Adrenal gland (tissue), 5 donors: ENCODE measurements around the gene CRISP3.

ENCODE experiments used
- POLR2A ChIP-seq, 2 donors: fragments of 450-650 bp; IDR thresholded peaks; one replicate each; pipeline ENCODE4 v1.6.1; 2017; ENCODE audit warnings: antibody characterized with exemption in 2 of 2, mild to moderate bottlenecking in 2 of 2, moderate library complexity in 1 of 2
- TF ChIP-seq, protein P1 (sequence below), 6 experiments: fragments of 450-650 bp in 4 of 6; fragments of 200-600 bp in 2 of 6; sonication (generic) in 1 of 6; IDR thresholded peaks; 1 replicate in 5 of 6; 2 replicates in 1 of 6; pipeline versions ENCODE4 v1.5.1 to v1.8.0; 2016 to 2021; ENCODE audit warnings: antibody characterized with exemption in 6 of 6, mild to moderate bottlenecking in 2 of 6, moderate library complexity in 1 of 6
- donor health status: DM: no; HTN: no; CAD: no.

DNA sequence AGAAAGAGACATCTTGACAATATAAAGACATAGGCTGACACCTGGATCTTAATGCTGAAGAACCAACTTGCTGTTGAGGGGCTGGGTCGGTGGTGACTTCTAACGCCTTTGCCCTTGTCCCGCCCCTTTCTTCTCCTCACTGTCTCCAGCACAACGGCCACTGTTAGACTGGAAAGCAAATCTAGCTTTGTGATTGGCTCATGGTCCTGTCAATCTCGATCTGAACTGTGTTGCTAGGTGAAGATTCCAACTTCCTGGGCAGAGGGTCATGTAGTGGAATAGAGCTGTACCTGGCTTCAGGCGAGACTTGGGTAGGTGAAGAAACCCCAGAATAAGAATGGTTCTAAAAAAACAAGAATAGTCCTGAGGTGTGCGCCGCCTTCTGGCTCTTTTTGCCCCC lies 43.0 kb upstream of the CRISP3 start, which contains the start of gene PGK2:
- TF ChIP-seq, protein P1, sequence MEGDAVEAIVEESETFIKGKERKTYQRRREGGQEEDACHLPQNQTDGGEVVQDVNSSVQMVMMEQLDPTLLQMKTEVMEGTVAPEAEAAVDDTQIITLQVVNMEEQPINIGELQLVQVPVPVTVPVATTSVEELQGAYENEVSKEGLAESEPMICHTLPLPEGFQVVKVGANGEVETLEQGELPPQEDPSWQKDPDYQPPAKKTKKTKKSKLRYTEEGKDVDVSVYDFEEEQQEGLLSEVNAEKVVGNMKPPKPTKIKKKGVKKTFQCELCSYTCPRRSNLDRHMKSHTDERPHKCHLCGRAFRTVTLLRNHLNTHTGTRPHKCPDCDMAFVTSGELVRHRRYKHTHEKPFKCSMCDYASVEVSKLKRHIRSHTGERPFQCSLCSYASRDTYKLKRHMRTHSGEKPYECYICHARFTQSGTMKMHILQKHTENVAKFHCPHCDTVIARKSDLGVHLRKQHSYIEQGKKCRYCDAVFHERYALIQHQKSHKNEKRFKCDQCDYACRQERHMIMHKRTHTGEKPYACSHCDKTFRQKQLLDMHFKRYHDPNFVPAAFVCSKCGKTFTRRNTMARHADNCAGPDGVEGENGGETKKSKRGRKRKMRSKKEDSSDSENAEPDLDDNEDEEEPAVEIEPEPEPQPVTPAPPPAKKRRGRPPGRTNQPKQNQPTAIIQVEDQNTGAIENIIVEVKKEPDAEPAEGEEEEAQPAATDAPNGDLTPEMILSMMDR (IDR thresholded peaks at IDR 0.05) = no peak
- no peak for TF ChIP-seq POLR2A (IDR thresholded peaks at IDR 0.05)
